ENCODE results near the gene B3GNT8. TPM values are rescaled to one million over a fixed set of nuclear protein-coding genes. Genes with fewer than 3 reads are reported as not detected.

The B3GNT8 gene
- total and polyA plus RNA-seq, 2 experiments from 2014 or later: 0.71 to 1.8 TPM

DNA sequence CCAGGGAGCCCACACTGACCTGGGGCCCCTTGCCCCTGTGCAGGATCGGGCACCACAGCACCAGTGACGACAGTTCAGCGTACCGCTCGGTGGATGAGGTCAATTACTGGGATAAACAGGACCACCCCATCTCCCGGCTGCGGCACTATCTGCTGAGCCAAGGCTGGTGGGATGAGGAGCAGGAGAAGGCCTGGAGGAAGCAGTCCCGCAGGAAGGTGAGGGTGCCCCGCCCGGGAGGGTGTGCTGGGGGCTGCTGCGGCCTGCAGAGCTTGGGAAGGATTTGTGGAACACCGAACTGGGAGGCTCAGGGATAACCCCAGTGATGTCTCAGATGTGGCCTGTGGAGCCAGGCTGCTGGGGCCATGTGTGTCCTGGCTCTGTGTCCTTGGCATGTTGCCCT is 4.2 kb downstream of the B3GNT8 start (continued):
- TF ChIP-seq, protein P1, sequence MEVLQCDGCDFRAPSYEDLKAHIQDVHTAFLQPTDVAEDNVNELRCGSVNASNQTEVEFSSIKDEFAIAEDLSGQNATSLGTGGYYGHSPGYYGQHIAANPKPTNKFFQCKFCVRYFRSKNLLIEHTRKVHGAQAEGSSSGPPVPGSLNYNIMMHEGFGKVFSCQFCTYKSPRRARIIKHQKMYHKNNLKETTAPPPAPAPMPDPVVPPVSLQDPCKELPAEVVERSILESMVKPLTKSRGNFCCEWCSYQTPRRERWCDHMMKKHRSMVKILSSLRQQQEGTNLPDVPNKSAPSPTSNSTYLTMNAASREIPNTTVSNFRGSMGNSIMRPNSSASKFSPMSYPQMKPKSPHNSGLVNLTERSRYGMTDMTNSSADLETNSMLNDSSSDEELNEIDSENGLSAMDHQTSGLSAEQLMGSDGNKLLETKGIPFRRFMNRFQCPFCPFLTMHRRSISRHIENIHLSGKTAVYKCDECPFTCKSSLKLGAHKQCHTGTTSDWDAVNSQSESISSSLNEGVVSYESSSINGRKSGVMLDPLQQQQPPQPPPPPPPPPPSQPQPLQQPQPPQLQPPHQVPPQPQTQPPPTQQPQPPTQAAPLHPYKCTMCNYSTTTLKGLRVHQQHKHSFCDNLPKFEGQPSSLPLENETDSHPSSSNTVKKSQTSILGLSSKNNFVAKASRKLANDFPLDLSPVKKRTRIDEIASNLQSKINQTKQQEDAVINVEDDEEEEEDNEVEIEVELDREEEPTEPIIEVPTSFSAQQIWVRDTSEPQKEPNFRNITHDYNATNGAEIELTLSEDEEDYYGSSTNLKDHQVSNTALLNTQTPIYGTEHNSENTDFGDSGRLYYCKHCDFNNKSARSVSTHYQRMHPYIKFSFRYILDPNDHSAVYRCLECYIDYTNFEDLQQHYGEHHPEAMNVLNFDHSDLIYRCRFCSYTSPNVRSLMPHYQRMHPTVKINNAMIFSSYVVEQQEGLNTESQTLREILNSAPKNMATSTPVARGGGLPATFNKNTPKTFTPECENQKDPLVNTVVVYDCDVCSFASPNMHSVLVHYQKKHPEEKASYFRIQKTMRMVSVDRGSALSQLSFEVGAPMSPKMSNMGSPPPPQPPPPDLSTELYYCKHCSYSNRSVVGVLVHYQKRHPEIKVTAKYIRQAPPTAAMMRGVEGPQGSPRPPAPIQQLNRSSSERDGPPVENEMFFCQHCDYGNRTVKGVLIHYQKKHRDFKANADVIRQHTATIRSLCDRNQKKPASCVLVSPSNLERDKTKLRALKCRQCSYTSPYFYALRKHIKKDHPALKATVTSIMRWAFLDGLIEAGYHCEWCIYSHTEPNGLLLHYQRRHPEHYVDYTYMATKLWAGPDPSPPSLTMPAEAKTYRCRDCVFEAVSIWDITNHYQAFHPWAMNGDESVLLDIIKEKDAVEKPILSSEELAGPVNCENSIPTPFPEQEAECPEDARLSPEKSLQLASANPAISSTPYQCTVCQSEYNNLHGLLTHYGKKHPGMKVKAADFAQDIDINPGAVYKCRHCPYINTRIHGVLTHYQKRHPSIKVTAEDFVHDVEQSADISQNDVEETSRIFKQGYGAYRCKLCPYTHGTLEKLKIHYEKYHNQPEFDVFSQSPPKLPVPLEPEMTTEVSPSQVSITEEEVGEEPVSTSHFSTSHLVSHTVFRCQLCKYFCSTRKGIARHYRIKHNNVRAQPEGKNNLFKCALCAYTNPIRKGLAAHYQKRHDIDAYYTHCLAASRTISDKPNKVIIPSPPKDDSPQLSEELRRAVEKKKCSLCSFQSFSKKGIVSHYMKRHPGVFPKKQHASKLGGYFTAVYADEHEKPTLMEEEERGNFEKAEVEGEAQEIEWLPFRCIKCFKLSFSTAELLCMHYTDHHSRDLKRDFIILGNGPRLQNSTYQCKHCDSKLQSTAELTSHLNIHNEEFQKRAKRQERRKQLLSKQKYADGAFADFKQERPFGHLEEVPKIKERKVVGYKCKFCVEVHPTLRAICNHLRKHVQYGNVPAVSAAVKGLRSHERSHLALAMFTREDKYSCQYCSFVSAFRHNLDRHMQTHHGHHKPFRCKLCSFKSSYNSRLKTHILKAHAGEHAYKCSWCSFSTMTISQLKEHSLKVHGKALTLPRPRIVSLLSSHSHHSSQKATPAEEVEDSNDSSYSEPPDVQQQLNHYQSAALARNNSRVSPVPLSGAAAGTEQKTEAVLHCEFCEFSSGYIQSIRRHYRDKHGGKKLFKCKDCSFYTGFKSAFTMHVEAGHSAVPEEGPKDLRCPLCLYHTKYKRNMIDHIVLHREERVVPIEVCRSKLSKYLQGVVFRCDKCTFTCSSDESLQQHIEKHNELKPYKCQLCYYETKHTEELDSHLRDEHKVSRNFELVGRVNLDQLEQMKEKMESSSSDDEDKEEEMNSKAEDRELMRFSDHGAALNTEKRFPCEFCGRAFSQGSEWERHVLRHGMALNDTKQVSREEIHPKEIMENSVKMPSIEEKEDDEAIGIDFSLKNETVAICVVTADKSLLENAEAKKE (CRISPR knock-in tag; IDR thresholded peaks at IDR 0.05): no peak
- TF ChIP-seq, protein P2, sequence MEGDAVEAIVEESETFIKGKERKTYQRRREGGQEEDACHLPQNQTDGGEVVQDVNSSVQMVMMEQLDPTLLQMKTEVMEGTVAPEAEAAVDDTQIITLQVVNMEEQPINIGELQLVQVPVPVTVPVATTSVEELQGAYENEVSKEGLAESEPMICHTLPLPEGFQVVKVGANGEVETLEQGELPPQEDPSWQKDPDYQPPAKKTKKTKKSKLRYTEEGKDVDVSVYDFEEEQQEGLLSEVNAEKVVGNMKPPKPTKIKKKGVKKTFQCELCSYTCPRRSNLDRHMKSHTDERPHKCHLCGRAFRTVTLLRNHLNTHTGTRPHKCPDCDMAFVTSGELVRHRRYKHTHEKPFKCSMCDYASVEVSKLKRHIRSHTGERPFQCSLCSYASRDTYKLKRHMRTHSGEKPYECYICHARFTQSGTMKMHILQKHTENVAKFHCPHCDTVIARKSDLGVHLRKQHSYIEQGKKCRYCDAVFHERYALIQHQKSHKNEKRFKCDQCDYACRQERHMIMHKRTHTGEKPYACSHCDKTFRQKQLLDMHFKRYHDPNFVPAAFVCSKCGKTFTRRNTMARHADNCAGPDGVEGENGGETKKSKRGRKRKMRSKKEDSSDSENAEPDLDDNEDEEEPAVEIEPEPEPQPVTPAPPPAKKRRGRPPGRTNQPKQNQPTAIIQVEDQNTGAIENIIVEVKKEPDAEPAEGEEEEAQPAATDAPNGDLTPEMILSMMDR (conservative IDR thresholded peaks at IDR 0.05; ENCODE audit: low read depth in 2 of 2): no peak
- TF ChIP-seq EZH2phosphoT487 (IDR thresholded peaks at IDR 0.05; ENCODE audit: unreplicated experiment) (no peak), NANOG (IDR thresholded peaks at IDR 0.05; ENCODE audit: borderline replicate concordance) (no peak), STAT1 (IDR thresholded peaks at IDR 0.05; ENCODE audit: unreplicated experiment) (no peak)
- TF ChIP-seq, protein P3, sequence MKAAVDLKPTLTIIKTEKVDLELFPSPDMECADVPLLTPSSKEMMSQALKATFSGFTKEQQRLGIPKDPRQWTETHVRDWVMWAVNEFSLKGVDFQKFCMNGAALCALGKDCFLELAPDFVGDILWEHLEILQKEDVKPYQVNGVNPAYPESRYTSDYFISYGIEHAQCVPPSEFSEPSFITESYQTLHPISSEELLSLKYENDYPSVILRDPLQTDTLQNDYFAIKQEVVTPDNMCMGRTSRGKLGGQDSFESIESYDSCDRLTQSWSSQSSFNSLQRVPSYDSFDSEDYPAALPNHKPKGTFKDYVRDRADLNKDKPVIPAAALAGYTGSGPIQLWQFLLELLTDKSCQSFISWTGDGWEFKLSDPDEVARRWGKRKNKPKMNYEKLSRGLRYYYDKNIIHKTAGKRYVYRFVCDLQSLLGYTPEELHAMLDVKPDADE (IDR thresholded peaks at IDR 0.05): no peak

DNA sequence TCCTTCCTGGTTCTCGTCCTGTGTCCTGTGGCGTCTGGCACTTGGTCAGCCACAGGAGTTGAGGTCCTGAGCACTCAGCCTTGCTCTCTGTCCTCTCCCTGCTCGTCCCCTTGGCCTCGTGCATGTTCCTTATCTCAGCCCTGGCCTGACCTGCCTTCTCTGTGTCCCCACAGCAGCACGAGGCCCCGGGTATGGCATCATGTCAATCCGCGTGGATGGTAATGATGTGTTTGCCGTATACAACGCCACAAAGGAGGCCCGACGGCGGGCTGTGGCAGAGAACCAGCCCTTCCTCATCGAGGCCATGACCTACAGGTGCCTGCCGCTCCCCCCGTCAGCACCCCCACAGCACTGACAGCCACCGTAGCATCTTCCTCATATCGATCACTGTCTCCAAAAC is 4.7 kb downstream of the B3GNT8 start:
- H2AFZ ChIP-seq: no peak overlapping the region
- H3K27me3 ChIP-seq (ENCODE audit: insufficient read depth): no peaks in the 10 kb centered on the region
- H3K79me2 ChIP-seq (replicated peaks; ENCODE audit: insufficient read depth): no peaks in the 10 kb centered on the region
- Mint-ChIP-seq H3K27ac (no peak overlapping the region), H3K36me3 (ENCODE audit: low read depth) (peaks cover 25% of the 10 kb centered on the region), H3K4me1 (peaks cover 5% of the 10 kb centered on the region), H3K27me3 (ENCODE audit: insufficient read depth, low read depth, poor library complexity) (peaks cover 5% of the 10 kb centered on the region), H3K4me3 (no peak overlapping the region), H3K9me3 (no peaks in the 10 kb centered on the region)
- DNase-seq (ENCODE audit: low spot score): no peak
- no peak overlapping the region for H3K4me2 ChIP-seq
- no peak for ATAC-seq
- no peaks in the 10 kb centered on the region for H3K36me3 ChIP-seq (ENCODE audit: insufficient read depth)
- H3K9me2 ChIP-seq (ENCODE audit: insufficient read depth): no peaks in the 10 kb centered on the region
- no peak overlapping the region for H3K4me3 ChIP-seq
- H3F3A ChIP-seq (replicated peaks; ENCODE audit: low read depth): peaks cover 2% of the 10 kb centered on the region; the same call in 1 of the 2 replicates
- TF ChIP-seq NANOG (IDR thresholded peaks at IDR 0.05; ENCODE audit: borderline replicate concordance): no peak
- no peak for TF ChIP-seq JUNB (IDR thresholded peaks at IDR 0.05; ENCODE audit: unreplicated experiment)
- TF ChIP-seq CREB1 (CRISPR knock-in tag; IDR thresholded peaks at IDR 0.05; ENCODE audit: low read depth): no peak
- no peak for TF ChIP-seq STAT1 (IDR thresholded peaks at IDR 0.05; ENCODE audit: unreplicated experiment)
- TF ChIP-seq EZH2phosphoT487 (IDR thresholded peaks at IDR 0.05; ENCODE audit: unreplicated experiment): no peak
- TF ChIP-seq, protein P3 (IDR thresholded peaks at IDR 0.05): no peak
- no peak overlapping the region for H3K27ac ChIP-seq (ENCODE audit: low read depth)
- no peaks in the 10 kb centered on the region for H4K20me1 ChIP-seq (replicated peaks; ENCODE audit: insufficient read depth)
- H3K4me1 ChIP-seq (ENCODE audit: insufficient read depth): peaks cover 5% of the 10 kb centered on the region

Measured in GM23338 (cell line).